HL-60 (cell line): Measurements from ENCODE around the gene NBL1.
"Not testable (repeated sequence)": the region's sequence is repeated elsewhere in the genome, so short reads cannot be mapped to it uniquely, and the experiment has no call there.

Experiments
- DNase-seq, 2 experiments: peaks; one replicate each; pipeline ENCODE4 v3.0.0-alpha.2; 2010 to 2020; ENCODE audit warnings: low read depth in 1 of 2, low spot score in 1 of 2
- H3K27ac ChIP-seq: fragments of 250-450 bp; sonication (Bioruptor Pico); replicated peaks from 2 replicates; pipeline ENCODE4 v1.5.1; 2020; ENCODE audit warnings: mild to moderate bottlenecking, moderate library complexity
- H3K27me3 ChIP-seq: fragments of 250-450 bp; sonication (Bioruptor Pico); 2 replicates; pipeline ENCODE4 v1.5.1; 2021; ENCODE audit warnings: mild to moderate bottlenecking, moderate library complexity; ENCODE audit not compliant: insufficient read depth, poor library complexity, severe bottlenecking
- H3K4me3 ChIP-seq: replicated peaks from 2 replicates; pipeline ENCODE4 v1.5.1; 2011; ENCODE audit warnings: mild to moderate bottlenecking, control low read depth, low read length; ENCODE audit not compliant: insufficient read depth
- GABPA ChIP-seq: IDR thresholded peaks from 2 replicates; pipeline ENCODE4 v1.6.1; 2012; ENCODE audit warnings: low read depth
- POLR2AphosphoS5 ChIP-seq: IDR thresholded peaks from 2 replicates; pipeline ENCODE4 v1.6.1; 2012; ENCODE audit warnings: low read depth
- SPI1 ChIP-seq: IDR thresholded peaks from 2 replicates; pipeline ENCODE4 v1.6.1; 2012; ENCODE audit warnings: low read depth, mild to moderate bottlenecking, borderline replicate concordance
- TF ChIP-seq, protein P1 (sequence below): IDR thresholded peaks from 2 replicates; pipeline ENCODE4 v1.6.1; 2012; ENCODE audit warnings: low read depth; ENCODE audit not compliant: insufficient replicate concordance
- TF ChIP-seq, protein P2 (sequence below): IDR thresholded peaks from one replicate; pipeline ENCODE4 v1.5.1; 2011; ENCODE audit warnings: low read length, control low read depth, inconsistent platforms; ENCODE audit not compliant: insufficient read depth

The NBL1 gene

DNA sequence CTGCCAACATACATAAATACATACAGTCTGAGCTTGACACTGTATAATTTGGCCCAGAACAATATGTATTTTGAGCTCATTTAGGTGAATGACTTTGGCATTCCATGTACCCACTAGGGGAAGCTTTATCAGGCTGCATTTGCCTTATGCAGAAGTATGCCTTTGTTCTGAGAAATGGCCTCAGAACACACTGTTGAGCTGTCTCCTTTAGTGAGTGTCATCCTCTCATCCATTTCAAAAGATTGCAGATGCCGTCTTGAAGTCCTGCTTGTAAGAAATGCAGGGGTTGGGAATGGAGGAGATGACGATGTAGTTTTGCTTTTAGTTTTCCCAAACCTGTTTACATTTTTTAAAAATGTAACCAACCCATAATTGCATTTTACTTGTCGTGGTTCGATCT, 14.8 kb upstream of the NBL1 start:
- Histone ChIP-seq H3K27ac (no peak overlapping the region), H3K27me3 (no peaks in the 10 kb centered on the region), H3K4me3 (no peak overlapping the region)
- TF ChIP-seq SPI1: no peak
- TF ChIP-seq, protein P1, sequence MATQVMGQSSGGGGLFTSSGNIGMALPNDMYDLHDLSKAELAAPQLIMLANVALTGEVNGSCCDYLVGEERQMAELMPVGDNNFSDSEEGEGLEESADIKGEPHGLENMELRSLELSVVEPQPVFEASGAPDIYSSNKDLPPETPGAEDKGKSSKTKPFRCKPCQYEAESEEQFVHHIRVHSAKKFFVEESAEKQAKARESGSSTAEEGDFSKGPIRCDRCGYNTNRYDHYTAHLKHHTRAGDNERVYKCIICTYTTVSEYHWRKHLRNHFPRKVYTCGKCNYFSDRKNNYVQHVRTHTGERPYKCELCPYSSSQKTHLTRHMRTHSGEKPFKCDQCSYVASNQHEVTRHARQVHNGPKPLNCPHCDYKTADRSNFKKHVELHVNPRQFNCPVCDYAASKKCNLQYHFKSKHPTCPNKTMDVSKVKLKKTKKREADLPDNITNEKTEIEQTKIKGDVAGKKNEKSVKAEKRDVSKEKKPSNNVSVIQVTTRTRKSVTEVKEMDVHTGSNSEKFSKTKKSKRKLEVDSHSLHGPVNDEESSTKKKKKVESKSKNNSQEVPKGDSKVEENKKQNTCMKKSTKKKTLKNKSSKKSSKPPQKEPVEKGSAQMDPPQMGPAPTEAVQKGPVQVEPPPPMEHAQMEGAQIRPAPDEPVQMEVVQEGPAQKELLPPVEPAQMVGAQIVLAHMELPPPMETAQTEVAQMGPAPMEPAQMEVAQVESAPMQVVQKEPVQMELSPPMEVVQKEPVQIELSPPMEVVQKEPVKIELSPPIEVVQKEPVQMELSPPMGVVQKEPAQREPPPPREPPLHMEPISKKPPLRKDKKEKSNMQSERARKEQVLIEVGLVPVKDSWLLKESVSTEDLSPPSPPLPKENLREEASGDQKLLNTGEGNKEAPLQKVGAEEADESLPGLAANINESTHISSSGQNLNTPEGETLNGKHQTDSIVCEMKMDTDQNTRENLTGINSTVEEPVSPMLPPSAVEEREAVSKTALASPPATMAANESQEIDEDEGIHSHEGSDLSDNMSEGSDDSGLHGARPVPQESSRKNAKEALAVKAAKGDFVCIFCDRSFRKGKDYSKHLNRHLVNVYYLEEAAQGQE: no peak
- no peak for TF ChIP-seq GABPA
- TF ChIP-seq, protein P2, sequence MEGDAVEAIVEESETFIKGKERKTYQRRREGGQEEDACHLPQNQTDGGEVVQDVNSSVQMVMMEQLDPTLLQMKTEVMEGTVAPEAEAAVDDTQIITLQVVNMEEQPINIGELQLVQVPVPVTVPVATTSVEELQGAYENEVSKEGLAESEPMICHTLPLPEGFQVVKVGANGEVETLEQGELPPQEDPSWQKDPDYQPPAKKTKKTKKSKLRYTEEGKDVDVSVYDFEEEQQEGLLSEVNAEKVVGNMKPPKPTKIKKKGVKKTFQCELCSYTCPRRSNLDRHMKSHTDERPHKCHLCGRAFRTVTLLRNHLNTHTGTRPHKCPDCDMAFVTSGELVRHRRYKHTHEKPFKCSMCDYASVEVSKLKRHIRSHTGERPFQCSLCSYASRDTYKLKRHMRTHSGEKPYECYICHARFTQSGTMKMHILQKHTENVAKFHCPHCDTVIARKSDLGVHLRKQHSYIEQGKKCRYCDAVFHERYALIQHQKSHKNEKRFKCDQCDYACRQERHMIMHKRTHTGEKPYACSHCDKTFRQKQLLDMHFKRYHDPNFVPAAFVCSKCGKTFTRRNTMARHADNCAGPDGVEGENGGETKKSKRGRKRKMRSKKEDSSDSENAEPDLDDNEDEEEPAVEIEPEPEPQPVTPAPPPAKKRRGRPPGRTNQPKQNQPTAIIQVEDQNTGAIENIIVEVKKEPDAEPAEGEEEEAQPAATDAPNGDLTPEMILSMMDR: no peak
- no peak for TF ChIP-seq POLR2AphosphoS5
- no peak for DNase-seq

DNA sequence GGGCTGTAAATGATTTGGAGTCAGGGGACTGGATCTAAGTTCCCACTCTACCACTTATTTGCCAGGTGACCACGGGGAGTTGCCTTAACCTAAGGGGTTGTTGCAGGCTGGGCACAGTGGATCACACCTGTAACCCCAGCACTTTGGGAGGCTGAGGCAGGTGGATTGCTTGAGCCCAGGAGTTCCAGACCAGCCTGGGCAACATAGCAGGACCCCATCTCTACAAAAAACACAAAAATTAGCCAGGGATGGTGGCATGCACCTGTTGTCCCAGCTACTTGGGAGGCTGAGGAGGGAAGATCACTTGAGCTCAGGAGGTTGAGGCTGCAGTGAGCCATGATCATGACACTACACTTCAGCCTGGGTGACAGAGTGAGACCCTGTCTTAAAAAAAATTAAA, 13.9 kb upstream of the NBL1 start:
- H3K27ac ChIP-seq, H3K27me3 ChIP-seq, H3K4me3 ChIP-seq, DNase-seq: not testable (repeated sequence)

DNA sequence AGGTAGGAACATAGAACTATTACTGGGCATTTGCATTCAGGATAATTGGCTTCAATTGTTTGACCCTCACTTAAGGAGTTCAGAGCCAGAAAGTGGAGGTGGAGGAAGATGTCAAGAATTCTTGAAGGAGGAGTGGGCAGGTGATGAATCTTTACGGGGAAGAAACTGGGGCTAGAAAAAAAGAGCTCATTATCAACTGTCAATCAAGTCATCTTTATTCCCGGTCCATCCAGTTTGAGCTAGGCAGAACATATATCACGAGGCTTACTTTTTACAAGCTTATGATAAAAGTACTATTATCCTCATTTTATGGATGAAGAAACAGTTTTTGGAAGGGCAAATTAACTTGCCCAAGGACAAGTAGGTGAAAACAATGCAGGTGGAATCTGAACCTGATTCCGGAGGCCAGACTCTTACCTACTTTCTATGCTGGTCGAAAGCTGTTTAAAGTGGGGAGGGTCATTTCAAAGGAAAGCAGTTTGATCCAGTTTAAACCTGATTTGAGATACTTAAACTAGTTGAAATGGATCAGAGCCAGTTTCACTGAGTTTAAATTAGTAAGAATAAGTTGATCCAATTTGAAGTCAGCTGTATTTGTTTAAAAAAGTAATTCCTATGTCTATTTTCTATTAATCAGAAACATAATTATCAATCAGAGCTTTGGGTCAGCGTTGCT, 13.3 kb upstream of the NBL1 start:
- DNase-seq: no peak
- no peaks in the 10 kb centered on the region for H3K27me3 ChIP-seq
- H3K27ac ChIP-seq: no peak overlapping the region
- TF ChIP-seq, protein P1: no peak
- TF ChIP-seq GABPA (no peak), SPI1 (no peak), POLR2AphosphoS5 (no peak)
- TF ChIP-seq, protein P2: no peak
- H3K4me3 ChIP-seq: no peak overlapping the region

DNA sequence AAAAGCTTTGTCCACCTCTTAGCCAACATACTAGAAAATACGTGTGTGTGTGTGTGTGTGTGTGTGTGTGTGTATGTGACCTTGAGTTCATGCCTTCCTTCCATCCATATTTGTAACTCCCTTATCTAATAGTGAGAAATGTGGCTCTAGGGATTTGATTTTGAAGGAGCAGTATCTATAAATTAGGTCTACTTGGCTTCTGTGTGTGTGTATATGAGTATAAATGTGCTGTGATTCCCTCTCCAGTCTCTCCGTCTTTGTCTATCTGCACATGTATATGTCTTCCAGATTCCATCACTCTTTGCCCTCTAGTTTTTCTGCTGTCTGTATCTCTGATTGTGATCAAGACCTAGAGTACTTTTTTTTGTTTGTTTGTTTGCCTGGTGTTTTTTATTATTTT, 11.9 kb upstream of the NBL1 start:
- no peak for TF ChIP-seq SPI1
- TF ChIP-seq, protein P1: no peak
- TF ChIP-seq, protein P2: no peak
- TF ChIP-seq GABPA: no peak
- TF ChIP-seq POLR2AphosphoS5: no peak
- DNase-seq: no peak
- Histone ChIP-seq H3K27ac (no peak overlapping the region), H3K27me3 (no peaks in the 10 kb centered on the region), H3K4me3 (no peak overlapping the region)
